Testis (tissue), 3 donors: ENCODE measurements around the gene WIPF1. TPM values are rescaled to one million over a fixed set of nuclear protein-coding genes. Genes with fewer than 3 reads are reported as not detected.

Experiments used
- DNase-seq: peaks from one replicate; pipeline ENCODE4 v3.0.0-alpha.2; 2019
- H3K27ac ChIP-seq, 2 donors: fragments of 200-600 bp; sonication (generic); one replicate each; pipeline ENCODE4 v1.5.1; 2019
- H3K27me3 ChIP-seq: fragments of 200-600 bp; sonication (generic); one replicate; pipeline ENCODE4 v1.5.1; 2019
- H3K36me3 ChIP-seq: fragments of 200-600 bp; sonication (generic); one replicate; pipeline ENCODE4 v1.5.1; 2017; ENCODE audit warnings: low read depth; ENCODE audit errors: missing control alignments
- H3K4me1 ChIP-seq: fragments of 200-600 bp; sonication (generic); one replicate; pipeline ENCODE4 v1.5.1; 2019
- H3K4me3 ChIP-seq, 2 donors: fragments of 200-600 bp; sonication (generic); one replicate each; pipeline ENCODE4 v1.5.1; 2017 to 2019
- H3K9me3 ChIP-seq: fragments of 200-600 bp; sonication (generic); one replicate; pipeline ENCODE4 v1.5.1; 2017
- POLR2A ChIP-seq: fragments of 450-650 bp; IDR thresholded peaks from one replicate; pipeline ENCODE4 v1.6.1; 2017; ENCODE audit warnings: antibody characterized with exemption, mild to moderate bottlenecking, moderate library complexity
- WGBS, 2 donors: methylation state at CpG; one replicate each; pipeline ENCODE4 v1.1.5; 2018; 5-methylcytosine and 5-hydroxymethylcytosine counted together
- intact Hi-C: fragments of 100-400 bp; cut with DNase I; formaldehyde crosslinking; loops from one replicate; pipeline ENCODE4 v1.15.1; 2023; ENCODE audit warnings: low total_unique reads
- polyA plus RNA-seq: library from polyadenylated mRNA; stranded (reverse); fragments of 350-450 nt; fragmentation: Illumina TruSeq; extraction: RNeasy Lipid Tissue Mini Kit (QIAGEN cat#74804); gene quantifications from one replicate; pipeline ENCODE4 v1.2.3, GENCODE V29; 2014; ENCODE audit warnings: low read depth, low replicate concordance; ENCODE audit not compliant: insufficient read depth
- total RNA-seq, 2 donors: library from RNA; depleted of rRNA; stranded (reverse); fragments of >200 nt; gene quantifications; one replicate each; pipeline ENCODE4 v1.2.3, GENCODE V29; 2016
- TF ChIP-seq, protein P1 (sequence below), 3 experiments: fragments of 450-650 bp in 2 of 3; fragments of 200-600 bp in 1 of 3; sonication (generic) in 1 of 3; IDR thresholded peaks; one replicate each; pipeline ENCODE4 v1.5.1; 2016 to 2019; ENCODE audit warnings: antibody characterized with exemption in 3 of 3, mild to moderate bottlenecking in 2 of 3, moderate library complexity in 1 of 3

WIPF1 gene
- total and polyA plus RNA-seq, 3 donors from 2014 or later = 8.5 to 16.9 (median 11.1) TPM

DNA sequence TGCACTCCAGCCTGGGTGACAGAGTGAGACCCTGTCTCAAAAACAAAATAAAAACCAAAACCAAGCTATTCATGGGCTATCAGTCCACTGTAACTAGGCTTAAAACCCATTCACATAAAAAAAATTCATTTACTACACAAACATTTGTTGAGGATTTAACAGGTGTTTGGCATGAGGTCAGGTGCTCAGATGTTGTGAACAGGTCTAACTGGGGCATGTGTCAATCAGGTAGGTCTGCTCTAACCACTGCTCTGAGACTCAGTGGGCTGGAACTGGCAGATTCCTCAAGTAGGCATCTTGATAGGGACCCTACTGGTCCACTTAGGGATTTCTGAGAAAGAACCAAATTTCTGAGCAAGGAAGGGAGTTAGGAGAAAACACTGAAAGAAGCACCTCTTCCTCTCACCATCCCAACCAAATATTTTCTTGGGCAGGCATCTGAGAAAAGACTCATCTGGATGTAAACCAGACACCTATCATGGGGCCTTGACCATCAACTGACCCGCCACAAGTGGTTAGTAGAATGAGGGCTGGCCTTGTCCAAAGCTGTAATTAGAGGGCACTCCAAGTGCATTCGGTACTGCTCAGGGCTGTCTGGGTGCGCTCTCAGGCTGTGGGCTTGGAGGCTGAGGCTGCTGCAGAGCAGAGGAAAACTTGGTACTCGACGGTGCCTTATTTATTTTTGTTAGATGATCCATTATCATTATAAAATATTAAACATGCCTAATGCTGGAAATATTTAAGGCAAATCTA lies 33.9 kb downstream of the WIPF1 start:
- intact Hi-C loops = no loop called here
- Histone ChIP-seq H3K27me3 (no peaks in the 10 kb centered on the region), H3K4me3 (no peak overlapping the region), H3K9me3 (no peaks in the 10 kb centered on the region), H3K36me3 (no peaks in the 10 kb centered on the region), H3K27ac (no peak overlapping the region), H3K4me1 (peaks cover 4% of the 10 kb centered on the region)
- TF ChIP-seq, protein P1, sequence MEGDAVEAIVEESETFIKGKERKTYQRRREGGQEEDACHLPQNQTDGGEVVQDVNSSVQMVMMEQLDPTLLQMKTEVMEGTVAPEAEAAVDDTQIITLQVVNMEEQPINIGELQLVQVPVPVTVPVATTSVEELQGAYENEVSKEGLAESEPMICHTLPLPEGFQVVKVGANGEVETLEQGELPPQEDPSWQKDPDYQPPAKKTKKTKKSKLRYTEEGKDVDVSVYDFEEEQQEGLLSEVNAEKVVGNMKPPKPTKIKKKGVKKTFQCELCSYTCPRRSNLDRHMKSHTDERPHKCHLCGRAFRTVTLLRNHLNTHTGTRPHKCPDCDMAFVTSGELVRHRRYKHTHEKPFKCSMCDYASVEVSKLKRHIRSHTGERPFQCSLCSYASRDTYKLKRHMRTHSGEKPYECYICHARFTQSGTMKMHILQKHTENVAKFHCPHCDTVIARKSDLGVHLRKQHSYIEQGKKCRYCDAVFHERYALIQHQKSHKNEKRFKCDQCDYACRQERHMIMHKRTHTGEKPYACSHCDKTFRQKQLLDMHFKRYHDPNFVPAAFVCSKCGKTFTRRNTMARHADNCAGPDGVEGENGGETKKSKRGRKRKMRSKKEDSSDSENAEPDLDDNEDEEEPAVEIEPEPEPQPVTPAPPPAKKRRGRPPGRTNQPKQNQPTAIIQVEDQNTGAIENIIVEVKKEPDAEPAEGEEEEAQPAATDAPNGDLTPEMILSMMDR (IDR thresholded peaks at IDR 0.05) = no peak
- no peak for TF ChIP-seq POLR2A
- DNase-seq = no peak
- WGBS, 2 donors = 90 to 91% methylated on average over 5 of the region's 5 CpGs

GRCh38 chr2:174561972-174562370 lies 35.6 kb downstream of the WIPF1 start:
- 60 to 62% methylated on average over 5 of the region's 5 CpGs for WGBS, 2 donors
- Histone ChIP-seq H3K36me3 (no peaks in the 10 kb centered on the region), H3K4me1 (peaks cover 4% of the 10 kb centered on the region), H3K9me3 (no peaks in the 10 kb centered on the region), H3K4me3 (no peak overlapping the region), H3K27ac (no peak overlapping the region), H3K27me3 (no peaks in the 10 kb centered on the region)
- no peak for TF ChIP-seq POLR2A
- TF ChIP-seq, protein P1 (IDR thresholded peaks at IDR 0.05) = no peak
- DNase-seq = no peak
- intact Hi-C loops = no loop called here

DNA sequence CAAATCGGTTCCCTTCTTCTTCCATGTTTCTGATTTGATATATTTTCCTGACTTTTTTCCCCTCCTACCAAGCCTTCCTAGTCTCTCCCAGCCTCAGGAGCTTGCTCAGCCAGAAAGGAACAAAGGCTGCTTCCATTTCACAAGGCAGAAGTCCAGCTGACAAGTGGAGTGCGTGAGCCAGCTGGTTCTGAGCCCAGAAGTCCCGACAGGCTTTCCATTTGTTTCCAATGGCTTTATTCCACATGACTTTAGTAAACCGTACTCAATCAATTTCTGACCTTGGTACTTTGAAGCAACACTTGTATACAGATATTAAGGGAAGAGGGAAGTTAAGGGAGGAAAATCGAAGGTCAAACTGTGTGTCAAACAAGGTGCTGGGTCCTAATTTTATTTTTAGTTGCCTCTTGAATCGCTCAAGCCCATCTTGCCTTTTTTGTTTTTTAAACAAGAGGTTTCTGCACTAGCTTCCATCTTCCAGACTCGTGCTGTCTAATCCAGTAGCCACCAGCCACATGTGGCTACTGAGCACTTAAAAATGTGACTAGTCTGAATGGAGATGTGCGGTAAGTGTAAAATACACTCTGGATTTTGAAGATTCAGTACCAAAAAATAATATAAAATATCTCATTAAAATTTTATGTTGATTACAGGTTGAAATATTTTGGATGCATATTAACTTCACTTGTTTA lies 36.2 kb downstream of the WIPF1 start:
- H3K4me1 ChIP-seq = peaks cover 4% of the 10 kb centered on the region
- no peak overlapping the region for H3K4me3 ChIP-seq
- no peaks in the 10 kb centered on the region for H3K27me3 ChIP-seq
- WGBS, 2 donors = 38 to 43% methylated on average over 8 of the region's 8 CpGs
- intact Hi-C loops = no loop called here
- no peaks in the 10 kb centered on the region for H3K9me3 ChIP-seq
- peak overlapping the region in 1 of 2 donors; percentile 38 for H3K27ac ChIP-seq
- DNase-seq = peak; percentile 87
- H3K36me3 ChIP-seq = no peaks in the 10 kb centered on the region
- TF ChIP-seq, protein P1 (IDR thresholded peaks at IDR 0.05) = no peak
- no peak for TF ChIP-seq POLR2A

DNA sequence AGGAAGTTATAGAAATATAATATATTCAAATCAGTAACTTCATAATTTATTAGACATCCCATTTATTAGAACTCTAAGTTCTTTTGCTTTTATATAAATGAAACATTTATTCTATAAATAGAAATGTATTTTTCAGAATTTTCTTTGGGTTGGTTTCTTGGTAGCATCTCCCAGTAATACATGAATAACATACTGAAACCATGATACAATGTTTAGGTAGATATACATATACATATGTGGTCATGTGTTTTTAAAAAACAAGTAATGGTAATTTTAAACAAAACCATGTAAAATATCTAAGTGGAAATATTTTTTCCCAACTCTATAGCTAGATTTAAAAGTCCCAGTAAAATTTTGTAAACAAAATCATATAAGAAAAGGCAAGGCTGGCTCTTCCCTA lies 36.9 kb downstream of the WIPF1 start:
- H3K36me3 ChIP-seq = no peaks in the 10 kb centered on the region
- intact Hi-C loops = no loop called here
- H3K27ac ChIP-seq = peak overlapping the region in 1 of 2 donors; percentile 38
- H3K9me3 ChIP-seq = no peaks in the 10 kb centered on the region
- H3K4me1 ChIP-seq = peaks cover 4% of the 10 kb centered on the region
- no peak overlapping the region for H3K4me3 ChIP-seq
- no peaks in the 10 kb centered on the region for H3K27me3 ChIP-seq
- no peak for TF ChIP-seq POLR2A
- TF ChIP-seq, protein P1 (IDR thresholded peaks at IDR 0.05) = no peak
- DNase-seq = no peak
